Kidney epithelial cell (primary cell): Measurements from ENCODE around the gene MYH9. TPM values are rescaled to one million over a fixed set of nuclear protein-coding genes. Genes with fewer than 3 reads are reported as not detected.

ENCODE experiments used
- DNase-seq: peaks from one replicate; pipeline ENCODE4 v3.0.0-alpha.2; 2010; ENCODE audit warnings: low read depth
- H3K27me3 ChIP-seq: 2 replicates; pipeline ENCODE4 v1.6.0; 2011; ENCODE audit warnings: low read length; ENCODE audit not compliant: control insufficient read depth, insufficient read depth
- H3K36me3 ChIP-seq: 2 replicates; pipeline ENCODE4 v1.5.1; 2011; ENCODE audit warnings: low read length; ENCODE audit not compliant: control insufficient read depth, insufficient read depth
- H3K4me3 ChIP-seq: 2 replicates; pipeline ENCODE4 v1.5.1; 2011; ENCODE audit warnings: low read depth, mild to moderate bottlenecking, control low read depth, low read length
- total RNA-seq: library from RNA; depleted of rRNA; stranded (reverse); fragments of >200 nt; gene quantifications from 2 replicates; pipeline ENCODE4 v1.2.3, GENCODE V29; 2015
- TF ChIP-seq, protein P1 (sequence below): IDR thresholded peaks from 2 replicates; pipeline ENCODE4 v1.5.1; 2011; ENCODE audit warnings: mild to moderate bottlenecking, moderate library complexity, low read length, control low read depth, inconsistent platforms; ENCODE audit not compliant: insufficient read depth, poor library complexity, severe bottlenecking

Gene MYH9
- total RNA-seq = 1,580 and 1,647 TPM in 2 replicates

DNA sequence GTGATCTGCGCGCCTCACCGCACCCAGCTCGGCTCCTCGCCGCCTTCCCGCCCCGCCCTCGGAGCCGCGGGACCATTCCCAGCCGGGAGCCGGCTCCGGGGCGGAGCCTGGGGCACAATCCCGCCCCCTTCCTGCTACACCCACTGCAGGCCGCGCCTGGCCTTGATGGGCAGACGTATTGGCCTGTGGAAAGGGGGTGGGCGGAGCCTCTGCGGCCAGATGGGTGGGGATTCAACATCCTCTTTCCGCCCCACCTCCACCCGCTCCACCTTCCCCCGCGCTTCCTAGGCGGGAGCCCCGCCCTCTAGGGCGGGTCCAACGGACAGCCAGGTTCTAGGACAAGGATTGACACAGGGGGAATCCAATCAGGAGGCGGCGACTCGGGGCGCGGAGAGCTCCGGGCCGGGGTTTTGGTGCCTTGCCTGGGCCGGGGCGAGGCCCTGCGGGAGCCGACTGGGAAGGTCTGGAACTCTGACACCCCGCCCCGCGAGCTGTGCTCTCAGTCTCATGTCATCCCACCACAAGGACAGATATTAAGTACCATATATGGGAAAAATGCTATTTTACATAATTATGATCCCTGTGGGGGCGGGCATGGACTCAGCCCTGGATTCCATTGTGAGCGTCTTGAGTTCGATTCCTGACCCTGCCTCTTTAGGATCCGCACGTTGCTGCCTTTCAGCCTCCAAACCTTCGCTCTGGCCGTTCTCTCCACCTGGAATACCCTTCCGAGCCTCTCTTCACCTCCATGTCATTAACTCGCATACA is at the start of gene MYH9:
TSS of gene MYH9 (minus strand) at position 9 of the 768 bp plus-strand sequence. CDS start 38,731 bp downstream, outside the sequence.
- TF ChIP-seq, protein P1, sequence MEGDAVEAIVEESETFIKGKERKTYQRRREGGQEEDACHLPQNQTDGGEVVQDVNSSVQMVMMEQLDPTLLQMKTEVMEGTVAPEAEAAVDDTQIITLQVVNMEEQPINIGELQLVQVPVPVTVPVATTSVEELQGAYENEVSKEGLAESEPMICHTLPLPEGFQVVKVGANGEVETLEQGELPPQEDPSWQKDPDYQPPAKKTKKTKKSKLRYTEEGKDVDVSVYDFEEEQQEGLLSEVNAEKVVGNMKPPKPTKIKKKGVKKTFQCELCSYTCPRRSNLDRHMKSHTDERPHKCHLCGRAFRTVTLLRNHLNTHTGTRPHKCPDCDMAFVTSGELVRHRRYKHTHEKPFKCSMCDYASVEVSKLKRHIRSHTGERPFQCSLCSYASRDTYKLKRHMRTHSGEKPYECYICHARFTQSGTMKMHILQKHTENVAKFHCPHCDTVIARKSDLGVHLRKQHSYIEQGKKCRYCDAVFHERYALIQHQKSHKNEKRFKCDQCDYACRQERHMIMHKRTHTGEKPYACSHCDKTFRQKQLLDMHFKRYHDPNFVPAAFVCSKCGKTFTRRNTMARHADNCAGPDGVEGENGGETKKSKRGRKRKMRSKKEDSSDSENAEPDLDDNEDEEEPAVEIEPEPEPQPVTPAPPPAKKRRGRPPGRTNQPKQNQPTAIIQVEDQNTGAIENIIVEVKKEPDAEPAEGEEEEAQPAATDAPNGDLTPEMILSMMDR = no peak
- peak within 1 kb of the TSS; percentile 85 for H3K4me3 ChIP-seq
- no peaks in the 10 kb centered on the region for H3K27me3 ChIP-seq
- DNase-seq = peak; percentile 92
- H3K36me3 ChIP-seq = no peaks in the 10 kb centered on the region

DNA sequence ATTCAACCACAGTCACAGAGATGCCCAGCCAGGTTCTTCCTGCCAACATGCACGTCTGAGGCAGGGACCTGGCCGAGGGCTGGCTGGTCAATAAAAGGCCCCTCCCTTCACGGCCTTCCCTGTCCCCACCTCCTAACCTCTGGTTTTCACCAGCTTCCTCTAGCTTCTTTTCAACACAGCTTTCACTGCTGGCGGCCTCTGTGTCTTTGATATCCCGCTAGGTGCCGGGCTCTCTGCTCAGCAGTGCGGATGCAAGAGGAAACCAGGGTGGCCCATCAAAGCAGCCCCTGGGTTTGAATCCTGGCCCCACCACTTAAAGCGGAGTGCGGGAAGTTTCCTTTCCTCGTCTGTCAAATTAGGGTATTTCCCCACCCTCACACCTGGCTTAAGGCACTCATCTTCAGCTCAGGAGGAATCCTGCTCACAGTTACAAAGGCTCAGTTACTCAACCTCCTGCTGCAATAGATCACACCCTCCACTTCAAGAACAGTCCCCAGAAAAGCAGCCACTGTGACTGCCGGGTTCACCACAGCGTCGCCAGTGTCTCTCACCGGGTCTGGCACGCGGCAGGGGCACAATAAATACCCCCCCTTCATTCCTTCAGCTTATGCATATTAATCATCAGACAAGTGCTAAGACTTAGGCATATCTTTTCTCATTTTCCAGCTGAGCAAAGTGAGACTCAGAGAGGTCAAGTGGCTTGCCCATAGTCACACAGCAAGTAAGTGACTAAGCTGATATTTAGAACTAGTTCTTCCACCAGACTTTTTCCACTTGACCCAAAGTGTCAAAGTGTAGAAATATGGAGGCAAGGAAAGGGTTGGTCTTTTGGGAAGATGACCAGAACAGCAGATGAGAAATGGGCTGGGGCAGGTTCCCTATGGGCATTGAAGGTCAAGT is 48.0 kb upstream of the MYH9 start:
- DNase-seq = no peak
- Histone ChIP-seq H3K27me3 (no peaks in the 10 kb centered on the region), H3K4me3 (no peak overlapping the region), H3K36me3 (no peaks in the 10 kb centered on the region)
- TF ChIP-seq, protein P1 = no peak

DNA sequence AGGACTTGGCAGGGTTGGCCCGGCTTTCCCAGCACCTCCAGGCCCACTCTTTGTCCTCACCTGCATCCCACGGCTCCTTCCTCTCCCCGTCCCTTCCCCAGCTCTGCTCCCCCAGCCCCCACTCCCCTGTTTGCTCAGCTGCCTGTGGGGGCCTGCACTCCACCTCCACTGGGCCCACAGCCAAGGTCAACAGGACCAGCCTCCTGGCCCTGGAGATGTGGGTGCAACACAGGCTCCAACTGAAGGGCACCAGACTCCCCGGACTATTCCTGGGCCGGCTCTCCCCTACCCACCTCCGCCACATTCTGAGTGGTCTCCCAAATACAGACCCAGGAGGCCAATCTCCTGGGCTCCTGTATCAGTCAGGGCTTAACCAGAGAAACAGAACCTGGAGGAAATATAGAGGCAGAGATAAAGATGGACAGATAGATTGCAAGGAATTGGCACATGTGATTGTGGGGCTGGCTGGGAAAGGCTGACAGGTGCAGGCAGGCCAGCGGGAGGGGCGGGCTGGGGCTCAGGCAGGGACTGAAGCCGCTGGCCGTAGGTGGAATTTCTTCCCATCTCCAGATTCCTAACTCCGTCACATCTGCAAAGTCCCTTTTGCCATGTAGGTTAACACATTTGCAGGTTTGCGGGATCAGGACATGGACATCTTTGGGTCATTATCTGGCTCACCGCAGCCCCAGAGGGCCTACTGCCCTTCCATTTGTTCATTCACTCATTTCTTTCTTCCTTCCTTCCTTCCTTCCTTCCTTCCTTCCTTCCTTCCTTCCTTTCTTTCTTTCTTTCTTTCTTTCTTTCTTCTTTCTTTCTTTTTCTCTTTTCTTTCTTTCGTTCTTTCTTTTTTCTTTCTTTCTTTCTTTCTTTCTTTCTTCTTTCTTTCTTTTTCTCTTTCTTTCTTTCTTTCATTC is 45.8 kb upstream of the MYH9 start:
- Histone ChIP-seq H3K27me3 (no peaks in the 10 kb centered on the region), H3K4me3 (no peak overlapping the region), H3K36me3 (no peaks in the 10 kb centered on the region)
- no peak for DNase-seq
- TF ChIP-seq, protein P1 = no peak

DNA sequence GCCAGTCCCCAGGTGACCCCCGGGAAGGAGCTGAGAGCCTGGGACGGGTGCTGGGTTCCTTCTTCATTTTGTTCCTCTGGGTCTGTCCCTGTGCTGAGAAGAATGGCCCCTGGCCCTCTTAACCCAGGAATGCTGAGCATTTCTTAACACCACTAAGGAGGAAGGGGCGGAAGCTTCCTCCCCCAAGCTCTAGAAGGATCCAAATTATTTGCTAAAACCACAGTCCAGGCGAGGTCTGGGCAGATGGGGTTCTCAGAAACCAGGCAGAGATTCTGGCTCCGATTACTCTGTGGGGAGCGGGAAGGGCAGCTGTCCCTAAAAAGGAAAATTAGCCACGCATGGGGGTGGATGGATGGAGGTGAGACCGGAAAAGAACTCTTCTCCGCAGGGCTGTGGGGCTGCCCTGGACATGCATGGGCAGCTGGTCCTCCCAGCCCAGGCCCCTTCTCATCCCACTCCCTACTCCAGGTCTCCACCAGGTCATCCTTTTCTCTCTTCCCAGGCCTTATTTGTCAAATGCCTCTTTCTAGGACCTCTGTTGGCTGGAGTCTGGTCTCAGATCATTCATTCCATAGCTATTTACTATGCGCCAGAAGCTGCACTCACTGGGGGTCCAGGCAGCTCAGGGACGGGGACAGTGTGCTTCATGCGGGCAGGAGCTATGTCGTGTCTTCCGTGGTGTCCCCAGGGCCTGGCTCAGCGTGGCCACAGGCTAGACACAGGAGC is 45.0 kb upstream of the MYH9 start:
- no peak for DNase-seq
- TF ChIP-seq, protein P1 = no peak
- Histone ChIP-seq H3K27me3 (no peaks in the 10 kb centered on the region), H3K4me3 (no peak overlapping the region), H3K36me3 (no peaks in the 10 kb centered on the region)

DNA sequence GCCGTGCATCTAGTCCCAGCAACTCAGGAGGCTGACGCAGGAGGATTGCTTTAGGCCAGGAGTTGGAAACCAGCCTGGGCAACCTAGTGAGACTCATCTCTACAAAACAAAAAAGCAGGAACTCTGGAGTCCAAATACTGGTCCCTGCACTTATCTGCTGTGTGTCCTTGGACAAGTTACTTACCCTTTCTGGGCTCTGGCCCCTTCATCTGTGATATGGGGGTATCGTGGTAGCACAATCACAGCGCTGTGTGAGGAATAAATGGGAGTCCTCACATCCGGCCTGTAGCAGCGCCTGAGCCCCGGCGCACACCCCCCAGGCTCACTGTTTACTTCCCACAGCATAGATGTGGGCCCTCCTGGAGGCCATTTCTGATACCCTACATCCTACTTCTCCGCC is 44.2 kb upstream of the MYH9 start:
- Histone ChIP-seq H3K36me3 (no peaks in the 10 kb centered on the region), H3K27me3 (no peaks in the 10 kb centered on the region), H3K4me3 (no peak overlapping the region)
- TF ChIP-seq, protein P1 = no peak
- DNase-seq = no peak
